GM18870 (cell line): ENCODE results near the gene MAP3K21.

Source experiments
- ATAC-seq: cut with Tn5 transposase; IDR thresholded peaks from one replicate; pipeline ENCODE4 v1.9.1; 2021; ENCODE audit warnings: moderate library complexity; ENCODE audit not compliant: unreplicated experiment

The MAP3K21 gene

GRCh38 chr1:233431753-233432403 lies 104.4 kb downstream of the MAP3K21 start:
- no peak for ATAC-seq

DNA sequence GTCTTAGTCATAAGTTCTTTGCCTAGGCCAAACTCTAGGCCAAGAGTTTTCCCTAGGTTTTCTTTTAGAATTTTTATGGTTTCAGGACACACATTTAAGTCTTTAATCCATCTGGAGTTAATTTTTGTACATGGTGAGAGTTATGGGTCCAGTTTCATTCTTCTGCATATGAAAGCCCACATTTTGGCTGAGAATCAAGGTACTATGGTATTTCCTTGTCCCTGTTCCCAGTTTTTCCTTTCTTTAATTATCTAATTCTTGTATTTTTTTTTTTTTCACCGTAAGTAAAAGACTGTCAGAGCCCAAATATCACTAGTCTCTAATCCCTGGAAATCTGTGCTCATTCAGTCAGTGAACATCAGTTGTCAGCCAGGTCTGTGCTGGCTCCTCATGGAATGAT lies 105.4 kb downstream of the MAP3K21 start:
- no peak for ATAC-seq

- ATAC-seq: no peak
Measured at GRCh38 chr1:233433436-233434210, 106.1 kb downstream of the MAP3K21 start.
